ES-I3 (cell line): ENCODE results near the gene KDM1B.
"Not testable (repeated sequence)": the region's sequence is repeated elsewhere in the genome, so short reads cannot be mapped to it uniquely, and the experiment has no call there.

ENCODE experiments used
- H3K36me3 ChIP-seq: 2 replicates; pipeline ENCODE4 v1.6.1; 2013; ENCODE audit warnings: mild to moderate bottlenecking, low read length, control low read depth, moderate library complexity; ENCODE audit not compliant: insufficient read depth
- H3K4me1 ChIP-seq: 2 replicates; pipeline ENCODE4 v1.6.1; 2013; ENCODE audit warnings: mild to moderate bottlenecking, control low read depth, low read length; ENCODE audit not compliant: insufficient read depth
- H3K9ac ChIP-seq: 2 replicates; pipeline ENCODE4 v1.6.1; 2013; ENCODE audit warnings: low read depth, mild to moderate bottlenecking, low read length, moderate library complexity
- H3K9me3 ChIP-seq: 2 replicates; pipeline ENCODE4 v1.6.1; 2013; ENCODE audit warnings: mild to moderate bottlenecking, low read length, moderate library complexity; ENCODE audit not compliant: control insufficient read depth, insufficient read depth

Gene KDM1B

GRCh38 chr6:18216411-18216810, 61.2 kb downstream of the KDM1B start:
- no peak overlapping the region for H3K9ac ChIP-seq
- no peaks in the 10 kb centered on the region for H3K4me1 ChIP-seq
- 0 out of 2 replicates have a peak, but pooled peaks cover 4% of the 10 kb centered on the region for H3K9me3 ChIP-seq
- no peaks in the 10 kb centered on the region; the same call in none of the 2 replicates for H3K36me3 ChIP-seq

GRCh38 chr6:18218233-18218632, 63.0 kb downstream of the KDM1B start:
- Histone ChIP-seq H3K4me1 (no peaks in the 10 kb centered on the region), H3K36me3 (no peaks in the 10 kb centered on the region; the same call in none of the 2 replicates), H3K9ac (no peak overlapping the region), H3K9me3 (0 out of 2 replicates have a peak, but pooled peaks cover 4% of the 10 kb centered on the region)

DNA sequence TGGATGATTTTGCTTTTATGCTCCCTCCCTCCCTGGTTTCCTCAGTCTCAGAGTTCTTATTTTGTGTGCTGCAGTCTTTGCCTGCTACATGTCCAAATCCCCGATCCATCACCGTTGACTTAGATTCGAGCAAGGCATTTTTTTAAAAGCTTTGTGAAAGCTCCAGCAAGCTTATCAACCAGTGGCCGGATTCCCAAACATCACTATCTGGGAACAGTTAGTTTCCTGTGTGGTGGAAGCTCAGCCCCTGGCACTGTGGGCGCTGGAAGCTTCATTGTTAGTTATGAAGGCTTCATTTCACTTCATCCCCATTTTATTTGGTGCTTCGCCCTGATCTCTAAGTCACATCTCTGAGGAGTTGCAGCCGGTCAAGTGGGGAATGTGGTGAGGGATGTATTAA, 64.4 kb downstream of the KDM1B start:
- H3K9ac ChIP-seq: no peak overlapping the region
- H3K4me1 ChIP-seq: no peaks in the 10 kb centered on the region
- 0 out of 2 replicates have a peak, but pooled peaks cover 4% of the 10 kb centered on the region for H3K9me3 ChIP-seq
- peaks cover 2% of the 10 kb centered on the region for H3K36me3 ChIP-seq

DNA sequence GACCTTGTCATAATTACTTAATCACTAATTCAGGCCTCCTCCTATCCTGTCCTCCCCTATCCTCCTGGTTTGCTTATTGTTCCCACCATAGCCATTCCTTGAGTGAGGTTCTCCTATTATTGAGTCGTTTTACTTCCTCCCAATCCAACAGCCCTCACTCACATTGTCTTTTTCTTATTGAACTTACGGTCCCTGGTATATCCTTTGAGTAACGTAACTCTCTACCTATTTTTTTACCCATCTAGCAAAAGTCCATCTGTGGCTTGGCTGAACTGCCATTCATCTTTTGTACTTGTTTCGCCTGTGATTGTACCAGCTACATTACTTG, 66.0 kb downstream of the KDM1B start:
- Histone ChIP-seq H3K36me3 (peaks cover 5% of the 10 kb centered on the region), H3K9me3 (0 out of 2 replicates have a peak, but pooled peaks cover 4% of the 10 kb centered on the region), H3K9ac (no peak overlapping the region), H3K4me1 (no peaks in the 10 kb centered on the region)

DNA sequence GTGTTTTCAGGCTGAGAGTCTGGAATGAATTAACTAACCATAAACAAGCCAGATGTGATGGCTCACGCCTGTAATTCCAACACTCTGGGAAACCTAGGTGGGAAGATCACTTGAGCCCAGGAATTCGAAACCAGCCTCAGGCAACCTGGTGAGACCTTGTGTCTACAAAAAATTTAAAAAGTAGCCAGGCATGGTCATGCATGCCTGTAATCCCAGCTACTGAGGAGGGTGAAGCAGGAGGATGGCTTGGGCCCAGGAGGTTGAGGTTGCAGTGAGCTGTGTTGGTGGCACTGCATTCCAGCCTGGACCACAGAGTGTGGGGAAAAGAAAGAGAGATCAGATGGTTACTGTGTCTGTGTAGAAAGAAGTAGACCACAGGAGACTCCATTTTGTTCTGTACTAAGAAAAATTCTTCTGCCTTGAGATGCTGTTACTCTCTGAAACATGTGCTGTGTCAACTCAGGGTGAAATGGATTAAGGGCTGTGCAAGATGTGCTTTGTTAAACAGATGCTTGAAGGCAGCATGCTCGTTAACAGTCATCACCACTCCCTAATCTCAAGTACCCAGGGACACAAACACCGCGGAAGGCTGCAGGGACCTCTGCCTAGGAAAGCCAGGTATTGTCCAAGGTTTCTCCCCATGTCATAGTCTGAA, 71.4 kb downstream of the KDM1B start:
- not testable (repeated sequence) for H3K9ac ChIP-seq, H3K4me1 ChIP-seq, H3K9me3 ChIP-seq
- peaks cover 23% of the 10 kb centered on the region for H3K36me3 ChIP-seq

DNA sequence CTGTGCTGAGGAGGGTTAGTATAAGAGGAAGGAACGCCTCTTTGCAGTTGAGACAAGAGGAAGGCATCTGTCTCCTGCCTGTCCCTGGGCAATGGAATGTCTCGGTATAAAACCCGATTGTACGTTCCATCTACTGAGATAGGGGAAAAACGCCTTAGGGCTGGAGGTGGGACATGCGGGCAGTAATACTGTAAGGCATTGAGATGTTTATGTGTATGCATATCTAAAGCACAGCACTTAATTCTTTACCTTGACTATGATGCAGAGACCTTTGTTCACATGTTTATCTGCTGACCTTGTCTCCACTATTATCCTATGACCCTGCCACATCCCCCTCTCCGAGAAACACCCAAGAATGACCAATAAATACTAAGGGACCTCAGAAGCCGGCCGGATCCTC, 71.9 kb downstream of the KDM1B start:
- not testable (repeated sequence) for H3K9ac ChIP-seq, H3K4me1 ChIP-seq, H3K9me3 ChIP-seq
- H3K36me3 ChIP-seq: peaks cover 23% of the 10 kb centered on the region

DNA sequence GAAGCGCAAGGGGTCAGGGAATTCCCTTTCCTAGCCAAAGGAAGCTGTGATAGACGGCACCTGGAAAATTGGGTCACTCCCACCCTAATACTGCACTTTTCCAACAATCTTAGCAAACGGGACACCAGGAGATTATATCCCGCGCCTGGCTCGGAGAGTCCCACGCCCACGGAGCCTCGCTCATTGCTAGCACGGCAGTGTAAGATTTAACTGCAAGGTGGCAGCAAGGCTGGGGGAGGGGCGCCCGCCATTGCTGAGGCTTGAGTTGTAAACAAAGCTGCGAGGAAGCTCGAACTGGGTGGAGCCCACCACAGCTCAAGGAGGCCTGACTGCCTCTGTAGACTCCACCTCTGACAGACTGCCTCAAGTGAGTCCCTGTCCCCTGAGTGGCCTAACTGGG, 73.4 kb downstream of the KDM1B start:
- H3K36me3 ChIP-seq: peaks cover 23% of the 10 kb centered on the region
- not testable (repeated sequence) for H3K9ac ChIP-seq, H3K4me1 ChIP-seq
- H3K9me3 ChIP-seq: peaks cover 11% of the 10 kb centered on the region

DNA sequence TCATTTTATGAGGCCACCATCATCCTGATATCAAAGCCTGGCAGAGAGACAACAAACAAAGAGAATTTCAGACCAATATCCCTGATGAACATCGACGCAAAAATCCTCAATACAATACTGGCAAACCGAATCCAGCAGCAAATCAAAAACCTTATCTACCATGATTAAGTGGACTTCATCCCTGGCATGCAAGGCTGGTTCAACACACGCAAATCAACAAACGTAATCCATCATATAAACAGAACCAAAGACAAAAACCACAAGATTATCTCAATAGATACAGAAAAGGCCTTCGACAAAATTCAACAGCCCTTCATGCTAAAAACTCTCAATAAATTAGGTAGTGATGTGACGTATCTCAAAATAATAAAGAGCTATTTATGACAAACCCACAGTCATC, 76.6 kb downstream of the KDM1B start:
- H3K9ac ChIP-seq, H3K4me1 ChIP-seq: not testable (repeated sequence)
- H3K36me3 ChIP-seq: peaks cover 18% of the 10 kb centered on the region
- peaks cover 11% of the 10 kb centered on the region for H3K9me3 ChIP-seq

DNA sequence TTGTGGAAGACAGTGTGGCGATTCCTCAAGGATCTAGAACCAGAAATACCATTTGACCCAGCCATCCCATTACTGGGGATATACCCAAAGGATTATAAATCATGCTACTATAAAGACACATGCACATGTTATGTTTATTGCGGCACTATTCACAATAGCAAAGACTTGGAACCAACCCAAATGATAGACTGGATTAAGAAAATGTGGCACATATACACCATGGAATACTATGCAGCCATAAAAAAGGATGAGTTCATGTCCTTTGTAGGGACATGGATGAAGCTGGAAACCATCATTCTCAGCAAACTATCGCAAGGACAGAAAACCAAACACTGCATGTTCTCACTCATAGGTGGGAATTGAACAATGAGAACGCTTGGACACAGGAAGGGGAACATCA, 78.5 kb downstream of the KDM1B start:
- H3K36me3 ChIP-seq, H3K9me3 ChIP-seq, H3K4me1 ChIP-seq, H3K9ac ChIP-seq: not testable (repeated sequence)

- no peak overlapping the region for H3K9ac ChIP-seq
- H3K4me1 ChIP-seq: no peaks in the 10 kb centered on the region
- H3K36me3 ChIP-seq: peaks cover 8% of the 10 kb centered on the region
- peaks cover 2% of the 10 kb centered on the region for H3K9me3 ChIP-seq
These were observed 79.3 kb downstream of the KDM1B start for GRCh38 chr6:18234564-18234963.

DNA sequence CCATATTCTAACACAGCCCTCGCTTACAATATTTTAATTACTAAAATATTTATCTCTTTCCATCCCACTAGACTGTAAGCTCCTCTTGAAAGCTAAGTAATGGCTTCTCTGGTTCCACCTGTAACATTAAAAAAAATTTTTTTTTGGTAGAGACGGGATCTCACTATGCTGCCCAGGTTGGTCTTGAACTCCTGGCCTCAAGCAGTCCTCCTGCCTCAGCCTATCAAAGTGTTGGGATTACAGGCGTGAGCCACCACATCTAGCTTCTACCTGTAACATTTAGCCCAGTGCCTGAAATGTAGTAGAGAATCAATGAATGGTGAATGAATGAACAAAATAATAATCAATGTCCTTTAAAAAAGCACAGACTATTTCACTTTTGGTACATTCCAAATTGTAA, 80.3 kb downstream of the KDM1B start:
- Histone ChIP-seq H3K9me3 (peaks cover 2% of the 10 kb centered on the region), H3K9ac (no peak overlapping the region), H3K4me1 (no peaks in the 10 kb centered on the region), H3K36me3 (peaks cover 9% of the 10 kb centered on the region)

- H3K36me3 ChIP-seq: peaks cover 9% of the 10 kb centered on the region
- no peaks in the 10 kb centered on the region for H3K4me1 ChIP-seq
- H3K9me3 ChIP-seq: peaks cover 2% of the 10 kb centered on the region
- H3K9ac ChIP-seq: no peak overlapping the region
These were observed 81.9 kb downstream of the KDM1B start for GRCh38 chr6:18237167-18237566.

DNA sequence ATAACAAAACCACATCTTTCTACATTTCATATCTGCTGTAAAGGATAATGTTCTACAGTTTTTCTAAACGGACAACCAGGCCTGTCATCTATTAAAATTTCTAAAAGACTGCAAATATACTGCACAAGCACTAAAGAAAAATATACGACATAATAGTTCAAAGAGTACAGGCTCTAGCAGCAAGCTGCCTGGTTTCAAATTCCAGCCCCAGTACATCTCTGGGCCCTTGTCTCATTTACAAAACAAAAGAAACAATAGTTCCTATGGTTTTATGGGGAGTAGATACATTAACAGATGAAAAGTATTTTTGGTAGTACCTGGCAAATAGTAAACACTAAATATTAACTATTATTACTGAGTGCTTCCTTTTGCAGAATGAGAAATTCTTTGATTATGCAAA, 85.0 kb downstream of the KDM1B start:
- Histone ChIP-seq H3K36me3 (peaks cover 17% of the 10 kb centered on the region), H3K9me3 (no peaks in the 10 kb centered on the region), H3K9ac (no peak overlapping the region)

DNA sequence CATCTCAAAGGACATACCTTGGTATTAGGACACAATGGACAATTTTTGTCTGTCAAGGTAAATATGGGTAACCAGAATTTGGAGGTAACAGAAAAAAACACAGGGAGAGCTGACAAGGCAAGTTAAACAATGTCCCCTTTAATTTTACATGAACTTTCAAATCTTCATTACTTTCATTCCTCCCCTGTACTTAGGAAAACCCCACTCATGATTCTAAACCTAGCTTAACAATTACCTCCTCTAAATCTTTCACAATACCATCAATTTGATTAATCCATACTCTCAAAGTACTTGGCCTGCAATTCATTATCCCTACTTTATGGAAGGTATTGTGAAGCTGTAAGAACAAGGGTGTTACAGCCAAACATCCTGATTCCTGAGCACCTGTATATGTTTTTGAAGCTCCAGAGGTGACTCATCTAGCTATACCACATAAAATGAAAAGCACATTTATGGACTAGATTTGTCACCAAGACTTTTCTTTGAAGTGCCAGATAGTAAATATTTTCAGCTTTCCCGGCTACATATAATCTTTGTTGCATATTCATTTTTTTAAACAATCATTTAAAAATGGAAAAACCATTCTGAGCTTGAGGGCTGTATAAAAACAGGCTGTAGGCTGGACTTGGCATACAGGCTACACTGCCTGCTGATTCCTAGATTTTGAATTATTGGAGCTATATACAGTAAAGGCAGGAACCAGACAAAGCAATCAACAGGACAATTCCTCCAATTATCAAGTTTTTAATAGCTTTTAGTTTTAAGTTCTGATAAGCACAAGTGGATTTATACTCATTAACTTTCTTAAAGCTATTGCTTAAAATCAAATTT, 86.2 kb downstream of the KDM1B start:
- H3K4me1 ChIP-seq: no peaks in the 10 kb centered on the region
- H3K9me3 ChIP-seq: no peaks in the 10 kb centered on the region
- no peak overlapping the region for H3K9ac ChIP-seq
- peaks cover 16% of the 10 kb centered on the region for H3K36me3 ChIP-seq

More for the DNA sequence above, 85.0 kb downstream of the KDM1B start:
- no peaks in the 10 kb centered on the region for H3K4me1 ChIP-seq
